Osteoblast (primary cell): ENCODE measurements around the gene FRMD4A. TPM values are rescaled to one million over a fixed set of nuclear protein-coding genes. Genes with fewer than 3 reads are reported as not detected.
A peak's percentile ranks its signal among the peaks of the same experiment; 100 is the strongest.

Experiments
- DNase-seq: peaks from one replicate; pipeline ENCODE4 v3.0.0; 2011; ENCODE audit warnings: low spot score, mixed read lengths; ENCODE audit not compliant: insufficient read length; ENCODE audit errors: missing footprints
- H2AFZ ChIP-seq: 2 replicates; pipeline ENCODE4 v1.6.0; 2011; ENCODE audit warnings: mild to moderate bottlenecking, low read length
- H3K27ac ChIP-seq: 2 replicates; pipeline ENCODE4 v1.5.1; 2011; ENCODE audit warnings: mild to moderate bottlenecking, low read depth, low read length, moderate library complexity
- H3K27me3 ChIP-seq: 2 replicates; pipeline ENCODE4 v1.6.0; 2012; ENCODE audit warnings: mild to moderate bottlenecking, control low read depth, inconsistent platforms, low read length, moderate library complexity; ENCODE audit not compliant: insufficient read depth
- H3K36me3 ChIP-seq: 2 replicates; pipeline ENCODE4 v1.5.1; 2011; ENCODE audit warnings: mild to moderate bottlenecking, low read length, control low read depth, moderate library complexity; ENCODE audit not compliant: insufficient read depth
- H3K4me1 ChIP-seq: 2 replicates; pipeline ENCODE4 v1.5.1; 2011; ENCODE audit warnings: mild to moderate bottlenecking, low read length, control low read depth, moderate library complexity; ENCODE audit not compliant: insufficient read depth
- H3K4me2 ChIP-seq: 2 replicates; pipeline ENCODE4 v1.6.0; 2011; ENCODE audit warnings: mild to moderate bottlenecking, low read length; ENCODE audit not compliant: insufficient read depth
- H3K4me3 ChIP-seq: fragments of 200-600 bp; sonication (generic); 3 replicates; pipeline ENCODE4 v1.5.1; 2012; ENCODE audit warnings: mild to moderate bottlenecking, low read length, inconsistent platforms; ENCODE audit not compliant: insufficient read depth
- H3K79me2 ChIP-seq: 2 replicates; pipeline ENCODE4 v1.6.0; 2012; ENCODE audit warnings: mild to moderate bottlenecking, low read length, control low read depth, inconsistent platforms; ENCODE audit not compliant: insufficient read depth
- H3K9me3 ChIP-seq: 2 replicates; pipeline ENCODE4 v1.5.1; 2011; ENCODE audit warnings: low read depth, low read length, control low read depth
- H4K20me1 ChIP-seq: 2 replicates; pipeline ENCODE4 v1.6.0; 2012; ENCODE audit warnings: mild to moderate bottlenecking, low read length, control low read depth; ENCODE audit not compliant: insufficient read depth
- total RNA-seq: library from RNA; depleted of rRNA; stranded (reverse); fragments of >200 nt; gene quantifications from 2 replicates; pipeline ENCODE4 v1.2.3, GENCODE V29; 2012
- TF ChIP-seq, protein P1 (sequence below): IDR thresholded peaks from 2 replicates; pipeline ENCODE4 v1.5.1; 2011; ENCODE audit warnings: mild to moderate bottlenecking, low read depth, low read length, moderate library complexity; ENCODE audit errors: extremely low read depth

Gene FRMD4A
- total RNA-seq, 1 donor, result 41.3 TPM

DNA sequence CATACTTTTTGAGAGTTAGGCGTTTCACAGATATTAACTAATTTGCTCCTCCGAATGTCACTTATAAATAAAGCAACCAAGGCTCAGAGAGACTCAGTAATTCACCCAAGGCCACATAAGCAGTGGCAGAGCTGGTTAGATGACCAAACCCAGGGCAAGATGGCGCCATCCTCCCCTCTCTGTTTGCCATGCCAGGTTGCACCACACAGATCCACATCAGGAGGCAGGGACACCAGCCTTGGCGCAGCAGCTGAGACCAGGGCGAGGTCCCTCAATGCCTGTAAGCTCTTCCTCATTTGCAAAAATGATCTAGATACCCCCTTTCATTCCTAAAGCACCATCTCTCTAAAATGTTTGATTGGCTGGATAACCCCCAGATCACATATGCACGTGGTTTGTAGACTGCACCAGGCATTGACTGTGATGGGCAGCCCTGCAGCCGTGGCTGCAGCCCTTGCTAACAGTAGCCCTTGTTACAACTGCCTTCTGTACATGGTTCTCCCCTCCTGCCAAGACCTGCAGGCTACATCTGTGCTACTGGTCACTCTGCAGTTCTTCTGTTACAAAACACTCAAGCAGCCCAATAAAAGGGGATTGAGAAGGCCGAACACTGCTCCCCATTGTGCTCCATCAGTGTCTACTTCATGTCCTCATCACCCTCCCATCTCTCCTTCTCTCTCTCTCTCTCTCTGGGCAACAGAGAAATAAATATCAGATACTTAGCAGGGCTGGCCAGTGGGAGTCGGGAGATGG lies 445.3 kb downstream of the FRMD4A start:
- Histone ChIP-seq H3K36me3 (no peaks in the 10 kb centered on the region), H2AFZ (no peak overlapping the region), H3K4me3 (no peak overlapping the region), H3K4me2 (no peak overlapping the region), H3K79me2 (peaks cover 86% of the 10 kb centered on the region), H3K9me3 (no peaks in the 10 kb centered on the region), H3K27me3 (no peaks in the 10 kb centered on the region), H3K27ac (no peak overlapping the region), H3K4me1 (peaks cover 38% of the 10 kb centered on the region), H4K20me1 (no peaks in the 10 kb centered on the region)
- DNase-seq, result peak; percentile 34
- TF ChIP-seq, protein P1, sequence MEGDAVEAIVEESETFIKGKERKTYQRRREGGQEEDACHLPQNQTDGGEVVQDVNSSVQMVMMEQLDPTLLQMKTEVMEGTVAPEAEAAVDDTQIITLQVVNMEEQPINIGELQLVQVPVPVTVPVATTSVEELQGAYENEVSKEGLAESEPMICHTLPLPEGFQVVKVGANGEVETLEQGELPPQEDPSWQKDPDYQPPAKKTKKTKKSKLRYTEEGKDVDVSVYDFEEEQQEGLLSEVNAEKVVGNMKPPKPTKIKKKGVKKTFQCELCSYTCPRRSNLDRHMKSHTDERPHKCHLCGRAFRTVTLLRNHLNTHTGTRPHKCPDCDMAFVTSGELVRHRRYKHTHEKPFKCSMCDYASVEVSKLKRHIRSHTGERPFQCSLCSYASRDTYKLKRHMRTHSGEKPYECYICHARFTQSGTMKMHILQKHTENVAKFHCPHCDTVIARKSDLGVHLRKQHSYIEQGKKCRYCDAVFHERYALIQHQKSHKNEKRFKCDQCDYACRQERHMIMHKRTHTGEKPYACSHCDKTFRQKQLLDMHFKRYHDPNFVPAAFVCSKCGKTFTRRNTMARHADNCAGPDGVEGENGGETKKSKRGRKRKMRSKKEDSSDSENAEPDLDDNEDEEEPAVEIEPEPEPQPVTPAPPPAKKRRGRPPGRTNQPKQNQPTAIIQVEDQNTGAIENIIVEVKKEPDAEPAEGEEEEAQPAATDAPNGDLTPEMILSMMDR, result no peak

DNA sequence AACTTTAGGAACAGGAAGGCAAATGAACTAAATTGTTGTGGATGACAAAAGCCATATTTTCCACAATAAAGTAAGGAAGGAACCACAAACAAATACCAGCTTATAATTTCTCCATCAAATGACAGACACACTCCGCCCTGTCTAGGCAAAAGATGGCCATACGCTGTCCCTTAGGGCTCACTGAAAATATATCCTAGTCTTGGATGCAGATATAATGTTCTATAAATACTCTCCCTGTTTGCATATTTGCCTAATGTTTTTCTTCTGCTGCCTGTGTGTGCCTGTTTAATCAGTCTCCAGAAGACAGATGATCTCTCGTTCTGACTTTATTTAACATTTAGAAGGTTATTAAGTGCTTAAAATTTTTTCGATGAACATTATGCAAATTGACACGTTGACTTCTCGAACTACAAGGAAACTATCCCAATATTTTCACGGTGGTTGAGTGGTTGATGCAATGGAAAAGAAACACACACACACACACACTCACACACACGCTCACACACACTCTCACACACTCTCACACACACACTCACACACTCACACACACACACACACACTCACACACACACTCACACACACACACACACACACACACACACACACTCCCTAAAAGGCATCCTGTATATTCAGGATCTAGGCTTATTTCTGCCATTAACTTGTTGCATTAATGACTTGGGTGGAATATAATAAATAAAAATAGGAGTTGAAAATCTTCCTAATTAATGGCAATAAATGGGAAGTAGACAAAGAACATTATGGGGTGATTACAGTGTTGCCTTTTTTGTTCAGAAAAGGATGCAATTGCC lies 446.9 kb downstream of the FRMD4A start:
- Histone ChIP-seq H3K79me2 (peaks cover 84% of the 10 kb centered on the region), H2AFZ (no peak overlapping the region), H3K9me3 (no peaks in the 10 kb centered on the region), H3K4me2 (peak overlapping the region; percentile 87), H3K27ac (peak overlapping the region; percentile 96), H3K4me1 (peaks cover 31% of the 10 kb centered on the region), H4K20me1 (no peaks in the 10 kb centered on the region), H3K27me3 (no peaks in the 10 kb centered on the region), H3K4me3 (no peak overlapping the region), H3K36me3 (no peaks in the 10 kb centered on the region)
- DNase-seq, result no peak
- TF ChIP-seq, protein P1, result no peak

DNA sequence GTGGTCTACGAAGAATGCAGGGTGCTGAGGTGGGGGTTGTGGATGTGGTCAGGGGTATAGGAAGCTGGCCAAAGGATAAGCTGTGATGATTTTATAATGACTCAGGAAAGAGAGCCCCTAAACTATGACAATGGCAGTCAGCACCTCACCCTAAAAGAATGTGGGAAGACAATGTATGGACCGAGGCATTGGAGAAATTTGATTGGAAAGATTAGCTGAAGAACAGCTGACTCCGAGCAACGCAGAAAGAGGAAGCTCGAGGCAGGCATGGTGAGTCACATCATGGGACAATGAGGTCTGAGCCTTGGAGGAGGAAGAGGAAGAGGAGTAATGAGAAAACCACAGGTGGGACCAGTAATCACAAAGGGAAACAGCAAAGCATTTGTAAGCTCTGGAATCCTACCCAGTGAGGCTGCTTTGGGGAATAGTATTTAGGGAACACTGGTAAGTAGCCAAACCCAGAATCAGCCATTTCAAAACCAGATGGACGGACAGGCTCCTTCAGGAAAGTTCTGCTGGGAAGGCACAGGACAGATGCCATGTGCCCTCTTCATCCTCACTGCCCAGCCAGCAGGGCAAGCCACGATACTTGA lies 448.5 kb downstream of the FRMD4A start:
- Histone ChIP-seq H3K4me3 (peak overlapping the region; percentile 55), H3K4me1 (peaks cover 42% of the 10 kb centered on the region), H3K79me2 (peaks cover 74% of the 10 kb centered on the region), H3K4me2 (peak overlapping the region; percentile 87), H3K27me3 (no peaks in the 10 kb centered on the region), H3K36me3 (no peaks in the 10 kb centered on the region), H3K27ac (peak overlapping the region; percentile 96), H3K9me3 (no peaks in the 10 kb centered on the region), H2AFZ (peak overlapping the region; percentile 75), H4K20me1 (no peaks in the 10 kb centered on the region)
- TF ChIP-seq, protein P1, result no peak
- peak; percentile 92 for DNase-seq

DNA sequence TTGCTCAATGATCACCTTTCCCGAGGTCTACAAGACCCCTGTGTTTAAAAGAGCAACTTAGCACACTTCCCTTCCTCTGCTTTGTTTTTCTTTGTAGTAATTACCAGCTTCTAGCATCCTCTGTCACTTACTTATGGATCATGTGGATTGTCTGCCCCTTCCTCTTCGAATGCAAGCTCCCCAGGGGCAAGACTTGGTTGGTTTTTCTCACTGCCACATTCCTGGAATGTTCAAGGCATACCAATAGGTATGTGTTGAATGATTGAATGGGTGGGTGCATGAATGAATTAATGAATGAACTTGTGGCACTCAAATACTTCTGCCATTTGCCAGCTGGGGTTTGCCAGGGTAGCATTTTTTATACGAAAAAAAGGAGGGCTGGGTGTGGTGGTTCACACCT lies 450.0 kb downstream of the FRMD4A start:
- TF ChIP-seq, protein P1, result no peak
- Histone ChIP-seq H3K27ac (no peak overlapping the region), H3K79me2 (peaks cover 71% of the 10 kb centered on the region), H3K36me3 (no peaks in the 10 kb centered on the region), H3K27me3 (no peaks in the 10 kb centered on the region), H3K9me3 (no peaks in the 10 kb centered on the region), H3K4me1 (peaks cover 44% of the 10 kb centered on the region), H2AFZ (no peak overlapping the region), H4K20me1 (no peaks in the 10 kb centered on the region), H3K4me2 (no peak overlapping the region), H3K4me3 (no peak overlapping the region)
- DNase-seq, result no peak
